AG04450 (cell line): ENCODE measurements around the gene C6orf62. TPM values are rescaled to one million over a fixed set of nuclear protein-coding genes. Genes with fewer than 3 reads are reported as not detected.

Experiments
- CTCF ChIA-PET: fragments of 300-600, 350-600 bp; formaldehyde crosslinking; extraction: SDS; loops from one replicate; lab custom pipeline; 2022; ENCODE audit warnings: antibody characterized with exemption, inconsistent platforms; lab: Charles Lee
- POLR2A ChIA-PET: fragments of 350-600 bp; formaldehyde crosslinking; extraction: SDS; loops from one replicate; lab custom pipeline; 2021; ENCODE audit warnings: antibody characterized with exemption, inconsistent platforms; lab: Yijun Ruan, JAX
- DNase-seq: peaks from one replicate; pipeline ENCODE4 v3.0.0-alpha.2; 2011; ENCODE audit warnings: low read depth, low spot score
- H3K27ac ChIP-seq: one replicate; pipeline ENCODE4 v1.5.1; 2012; ENCODE audit warnings: low read depth, low read length, control low read depth
- H3K27me3 ChIP-seq: one replicate; pipeline ENCODE4 v1.6.0; 2012; ENCODE audit warnings: low read length; ENCODE audit not compliant: control insufficient read depth, insufficient read depth
- H3K4me3 ChIP-seq: 2 replicates; pipeline ENCODE4 v1.5.1; 2011; ENCODE audit warnings: mild to moderate bottlenecking, low read depth, low read length, control low read depth
- H3K9me3 ChIP-seq: 2 replicates; pipeline ENCODE4 v1.5.1; 2012; ENCODE audit warnings: low read length; ENCODE audit not compliant: control insufficient read depth, insufficient read depth
- polyA plus RNA-seq: library from polyadenylated mRNA; depleted of rRNA; stranded (reverse); fragments of >200 nt; gene quantifications from 2 replicates; pipeline ENCODE4 v1.2.3, GENCODE V29; 2011
- TF ChIP-seq, protein P1 (sequence below): IDR thresholded peaks from 2 replicates; pipeline ENCODE4 v1.5.1; 2011; ENCODE audit warnings: low read depth, low read length, control low read depth, inconsistent platforms

C6orf62 gene
- polyA plus RNA-seq, 1 experiment, result 111 TPM

DNA sequence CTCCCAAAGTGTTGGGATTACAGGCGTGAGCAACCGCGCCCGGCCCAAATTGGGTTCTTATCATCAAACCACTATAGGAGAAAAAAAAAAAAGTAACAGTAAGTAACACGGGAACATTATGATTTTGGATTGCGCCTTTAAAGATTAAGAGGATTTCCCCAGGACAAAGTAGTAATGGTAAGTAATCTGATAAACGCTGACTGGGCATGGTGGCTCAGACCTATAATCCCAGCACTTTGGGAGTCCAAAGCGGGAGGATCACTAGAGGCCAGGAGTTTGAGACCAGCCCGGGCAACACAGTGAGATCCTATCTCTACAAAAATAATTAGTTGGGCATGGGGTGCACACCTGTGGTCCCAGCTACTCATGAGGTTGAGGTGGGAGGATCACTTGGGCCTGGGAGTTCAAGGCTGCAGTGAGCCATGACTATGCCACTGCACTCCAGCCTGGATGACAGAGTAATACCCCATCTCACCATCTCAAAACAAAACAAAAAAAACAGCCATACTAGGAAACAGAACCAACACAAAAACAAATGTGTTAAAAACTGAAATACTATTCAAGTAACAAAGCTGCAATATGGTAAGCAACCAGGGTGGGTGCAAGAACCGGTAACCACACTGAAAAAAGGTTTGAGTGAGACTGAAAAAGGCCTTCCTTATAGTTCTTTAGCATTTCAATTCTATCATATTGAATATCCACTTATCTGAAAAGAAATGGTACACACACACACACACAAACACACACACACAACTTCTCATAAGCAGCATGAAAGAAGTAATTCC is 8.2 kb downstream of the C6orf62 start:
- no peaks in the 10 kb centered on the region for H3K9me3 ChIP-seq
- no peak for DNase-seq
- no peak overlapping the region for H3K4me3 ChIP-seq
- TF ChIP-seq, protein P1, sequence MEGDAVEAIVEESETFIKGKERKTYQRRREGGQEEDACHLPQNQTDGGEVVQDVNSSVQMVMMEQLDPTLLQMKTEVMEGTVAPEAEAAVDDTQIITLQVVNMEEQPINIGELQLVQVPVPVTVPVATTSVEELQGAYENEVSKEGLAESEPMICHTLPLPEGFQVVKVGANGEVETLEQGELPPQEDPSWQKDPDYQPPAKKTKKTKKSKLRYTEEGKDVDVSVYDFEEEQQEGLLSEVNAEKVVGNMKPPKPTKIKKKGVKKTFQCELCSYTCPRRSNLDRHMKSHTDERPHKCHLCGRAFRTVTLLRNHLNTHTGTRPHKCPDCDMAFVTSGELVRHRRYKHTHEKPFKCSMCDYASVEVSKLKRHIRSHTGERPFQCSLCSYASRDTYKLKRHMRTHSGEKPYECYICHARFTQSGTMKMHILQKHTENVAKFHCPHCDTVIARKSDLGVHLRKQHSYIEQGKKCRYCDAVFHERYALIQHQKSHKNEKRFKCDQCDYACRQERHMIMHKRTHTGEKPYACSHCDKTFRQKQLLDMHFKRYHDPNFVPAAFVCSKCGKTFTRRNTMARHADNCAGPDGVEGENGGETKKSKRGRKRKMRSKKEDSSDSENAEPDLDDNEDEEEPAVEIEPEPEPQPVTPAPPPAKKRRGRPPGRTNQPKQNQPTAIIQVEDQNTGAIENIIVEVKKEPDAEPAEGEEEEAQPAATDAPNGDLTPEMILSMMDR, result no peak
- POLR2A ChIA-PET, result interaction anchor here (0.6 to 0.7 kb wide), 3 partner anchors 9 to 267 kb away, joined by 3 to 5 read pairs (median 3); no protein-coding TSS in a partner anchor
- CTCF ChIA-PET, result interaction anchor here (0.5 to 1.1 kb wide), 4 partner anchors 7 to 432 kb away, joined by 3 to 4 read pairs (median 3); no protein-coding TSS in a partner anchor
- H3K27ac ChIP-seq, result no peak overlapping the region
- no peaks in the 10 kb centered on the region for H3K27me3 ChIP-seq

- Histone ChIP-seq H3K9me3 (no peaks in the 10 kb centered on the region), H3K27ac (no peak overlapping the region), H3K27me3 (no peaks in the 10 kb centered on the region), H3K4me3 (no peak overlapping the region)
- TF ChIP-seq, protein P1, result no peak
- POLR2A ChIA-PET, result interaction anchor here (0.7 kb wide), 1 partner anchor 12 kb away, joined by 4 read pairs; no protein-coding TSS in a partner anchor
- CTCF ChIA-PET, result interaction anchor here (0.9 to 1.1 kb wide), 3 partner anchors 9 to 127 kb away, joined by 3 read pairs; no protein-coding TSS in a partner anchor
- no peak for DNase-seq
These were observed 9.8 kb downstream of the C6orf62 start for GRCh38 chr6:24709014-24709711.

- H3K27me3 ChIP-seq, result no peaks in the 10 kb centered on the region
- CTCF ChIA-PET, result interaction anchor here (0.9 kb wide), 2 partner anchors 125 to 127 kb away, joined by 3 read pairs; no protein-coding TSS in a partner anchor
- no peak overlapping the region for H3K4me3 ChIP-seq
- no peaks in the 10 kb centered on the region for H3K9me3 ChIP-seq
- TF ChIP-seq, protein P1, result no peak
- POLR2A ChIA-PET, result interaction anchor here (0.8 kb wide), 1 partner anchor 156 kb away, joined by 3 read pairs; no protein-coding TSS in a partner anchor
- DNase-seq, result no peak
- no peak overlapping the region for H3K27ac ChIP-seq
These were observed 10.3 kb downstream of the C6orf62 start for GRCh38 chr6:24708612-24709011.

DNA sequence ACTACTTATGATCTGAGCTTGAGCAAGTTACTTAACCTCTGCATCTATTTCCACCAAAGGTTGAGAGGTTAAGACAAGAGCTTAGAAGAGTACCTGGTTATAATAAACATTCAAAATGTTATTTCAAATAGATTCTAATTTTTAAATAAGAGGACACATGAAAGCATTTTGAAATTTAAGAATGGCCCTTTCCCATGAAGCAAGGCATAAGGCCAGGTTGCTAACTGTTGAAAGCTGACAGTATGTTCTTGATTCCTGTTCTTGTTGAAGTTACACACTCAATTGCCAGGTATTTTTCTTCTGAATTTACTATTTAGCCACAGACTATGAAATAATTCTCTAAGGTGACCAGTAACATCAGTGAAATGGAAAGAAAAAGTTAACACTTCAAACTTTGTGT is 14.5 kb downstream of the C6orf62 start:
- POLR2A ChIA-PET, result no interaction called here
- CTCF ChIA-PET, result interaction anchor here (0.7 to 4.9 kb wide), 8 partner anchors 8 to 485 kb away, joined by 3 to 31 read pairs (median 4); no protein-coding TSS in a partner anchor
- TF ChIP-seq, protein P1, result no peak
- Histone ChIP-seq H3K4me3 (no peak overlapping the region), H3K9me3 (no peaks in the 10 kb centered on the region), H3K27ac (no peak overlapping the region), H3K27me3 (no peaks in the 10 kb centered on the region)
- no peak for DNase-seq
